BJ (cell line): ENCODE data around the gene STK32B. TPM values are rescaled to one million over a fixed set of nuclear protein-coding genes. Genes with fewer than 3 reads are reported as not detected.

Experiments used
- CTCF ChIA-PET: fragments of 350-600 bp; formaldehyde crosslinking; extraction: SDS; loops from one replicate; lab custom pipeline; 2021; ENCODE audit warnings: antibody characterized with exemption, inconsistent platforms; lab: Yijun Ruan, JAX
- POLR2A ChIA-PET: fragments of 300-600 bp; sonication (Branson Sonifier 250); formaldehyde crosslinking; extraction: SDS; loops from one replicate; lab custom pipeline; 2021; ENCODE audit warnings: antibody characterized with exemption; lab: Charles Lee
- DNase-seq: peaks from one replicate; pipeline ENCODE4 v3.0.0-alpha.2; 2011; ENCODE audit warnings: low read depth
- H3K27me3 ChIP-seq: 2 replicates; pipeline ENCODE4 v1.6.0; 2011; ENCODE audit warnings: low read length; ENCODE audit not compliant: control insufficient read depth, insufficient read depth
- H3K36me3 ChIP-seq: 2 replicates; pipeline ENCODE4 v1.5.1; 2011; ENCODE audit warnings: low read length; ENCODE audit not compliant: control insufficient read depth, insufficient read depth
- H3K4me3 ChIP-seq: 2 replicates; pipeline ENCODE4 v1.5.1; 2011; ENCODE audit warnings: low read depth, mild to moderate bottlenecking, control low read depth, low read length
- polyA plus RNA-seq: library from polyadenylated mRNA; depleted of rRNA; stranded (reverse); fragments of >200 nt; gene quantifications from 2 replicates; pipeline ENCODE4 v1.2.3, GENCODE V29; 2011
- TF ChIP-seq, protein P1 (sequence below): IDR thresholded peaks from 2 replicates; pipeline ENCODE4 v1.5.1; 2011; ENCODE audit warnings: low read depth, mild to moderate bottlenecking, control low read depth, inconsistent platforms, low read length, moderate library complexity; ENCODE audit not compliant: insufficient read depth

The STK32B gene
- polyA plus RNA-seq, 1 experiment = 11.2 TPM

DNA sequence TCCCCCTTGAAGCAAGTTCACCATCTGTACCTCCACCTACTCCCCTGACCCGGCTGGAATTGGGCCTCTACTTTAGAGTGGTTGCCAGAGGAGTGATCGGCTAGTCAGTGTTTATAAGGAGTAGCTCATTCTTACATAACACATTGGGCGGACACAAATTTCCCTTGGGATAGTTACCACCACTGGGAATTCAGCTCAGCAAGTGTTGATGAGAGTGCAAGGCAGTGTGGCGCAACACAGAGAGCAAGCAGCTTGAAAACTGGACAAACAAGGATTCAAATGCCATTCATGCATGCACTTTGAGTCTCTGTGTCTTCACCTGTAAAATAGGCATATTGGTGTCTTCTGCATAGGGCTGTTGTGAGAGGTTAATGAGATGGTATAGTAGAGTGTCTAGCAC lies 92.7 kb downstream of the STK32B start:
- H3K36me3 ChIP-seq = no peaks in the 10 kb centered on the region
- ChIA-PET CTCF (no interaction called here), POLR2A (no interaction called here)
- TF ChIP-seq, protein P1, sequence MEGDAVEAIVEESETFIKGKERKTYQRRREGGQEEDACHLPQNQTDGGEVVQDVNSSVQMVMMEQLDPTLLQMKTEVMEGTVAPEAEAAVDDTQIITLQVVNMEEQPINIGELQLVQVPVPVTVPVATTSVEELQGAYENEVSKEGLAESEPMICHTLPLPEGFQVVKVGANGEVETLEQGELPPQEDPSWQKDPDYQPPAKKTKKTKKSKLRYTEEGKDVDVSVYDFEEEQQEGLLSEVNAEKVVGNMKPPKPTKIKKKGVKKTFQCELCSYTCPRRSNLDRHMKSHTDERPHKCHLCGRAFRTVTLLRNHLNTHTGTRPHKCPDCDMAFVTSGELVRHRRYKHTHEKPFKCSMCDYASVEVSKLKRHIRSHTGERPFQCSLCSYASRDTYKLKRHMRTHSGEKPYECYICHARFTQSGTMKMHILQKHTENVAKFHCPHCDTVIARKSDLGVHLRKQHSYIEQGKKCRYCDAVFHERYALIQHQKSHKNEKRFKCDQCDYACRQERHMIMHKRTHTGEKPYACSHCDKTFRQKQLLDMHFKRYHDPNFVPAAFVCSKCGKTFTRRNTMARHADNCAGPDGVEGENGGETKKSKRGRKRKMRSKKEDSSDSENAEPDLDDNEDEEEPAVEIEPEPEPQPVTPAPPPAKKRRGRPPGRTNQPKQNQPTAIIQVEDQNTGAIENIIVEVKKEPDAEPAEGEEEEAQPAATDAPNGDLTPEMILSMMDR = no peak
- no peak overlapping the region for H3K4me3 ChIP-seq
- DNase-seq = no peak
- no peaks in the 10 kb centered on the region for H3K27me3 ChIP-seq

DNA sequence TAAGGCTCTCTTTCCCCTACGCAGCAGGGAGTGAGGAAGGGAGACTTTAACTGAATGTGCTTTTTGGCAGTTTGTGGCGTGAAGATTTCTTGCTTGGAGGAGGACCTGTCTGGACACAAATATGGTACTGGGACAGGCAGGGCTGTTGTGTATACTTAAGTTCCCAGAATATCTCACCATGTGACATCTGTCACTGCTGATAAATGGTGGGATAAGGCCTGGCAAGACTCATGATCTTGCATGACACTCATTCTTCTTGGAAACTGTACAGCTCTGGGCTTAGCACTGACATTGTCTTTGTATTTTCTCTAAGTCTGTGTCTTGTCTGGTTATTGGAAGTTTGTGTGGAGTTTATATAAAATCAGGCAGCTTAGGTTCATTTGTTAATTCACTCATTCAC lies 93.1 kb downstream of the STK32B start:
- DNase-seq = no peak
- Histone ChIP-seq H3K36me3 (no peaks in the 10 kb centered on the region), H3K27me3 (no peaks in the 10 kb centered on the region), H3K4me3 (no peak overlapping the region)
- ChIA-PET CTCF (no interaction called here), POLR2A (no interaction called here)
- TF ChIP-seq, protein P1 = no peak

- ChIA-PET CTCF (interaction anchor here (0.9 to 1.4 kb wide), 2 partner anchors 9 to 152 kb away, joined by 3 read pairs; no protein-coding TSS in a partner anchor), POLR2A (no interaction called here)
- TF ChIP-seq, protein P1 = no peak
- H3K27me3 ChIP-seq = no peaks in the 10 kb centered on the region
- no peak for DNase-seq
- no peak overlapping the region for H3K4me3 ChIP-seq
- no peaks in the 10 kb centered on the region for H3K36me3 ChIP-seq
Measured at GRCh38 chr4:5146248-5146647, 95.0 kb downstream of the STK32B start.

DNA sequence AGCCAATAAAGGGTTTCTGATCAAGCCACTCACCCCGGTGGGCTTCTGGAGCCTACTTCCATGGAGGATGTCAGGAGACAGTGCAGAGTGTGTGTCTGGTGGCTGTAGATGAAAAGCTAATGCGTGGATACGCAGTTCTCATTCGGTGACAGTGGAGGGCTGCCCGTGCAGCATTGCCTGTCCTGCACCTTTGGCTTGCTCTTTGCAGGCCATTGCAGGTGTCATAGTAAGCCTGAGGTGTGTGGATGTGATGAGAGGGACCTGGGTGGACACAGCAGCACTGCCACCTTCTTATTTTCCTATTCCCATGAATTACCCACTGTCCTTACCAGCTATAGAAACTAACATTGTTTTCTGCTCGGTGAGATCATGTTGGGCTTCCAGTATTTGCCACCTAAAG lies 101.2 kb downstream of the STK32B start:
- POLR2A ChIA-PET = no interaction called here
- TF ChIP-seq, protein P1 = no peak
- no peaks in the 10 kb centered on the region for H3K27me3 ChIP-seq

GRCh38 chr4:5156682-5157081 lies 105.4 kb downstream of the STK32B start:
- no peak overlapping the region for H3K4me3 ChIP-seq
- no peak for DNase-seq
- ChIA-PET POLR2A (no interaction called here), CTCF (interaction anchor here (0.7 to 1.2 kb wide), 3 partner anchors 105 to 670 kb away, joined by 3 read pairs; partner anchors contain the start of gene STK32B)
- H3K36me3 ChIP-seq = no peaks in the 10 kb centered on the region
- H3K27me3 ChIP-seq = no peaks in the 10 kb centered on the region
- TF ChIP-seq, protein P1 = no peak

More for the DNA sequence above, 101.2 kb downstream of the STK32B start:
- H3K4me3 ChIP-seq = no peak overlapping the region
- CTCF ChIA-PET = no interaction called here
- DNase-seq = no peak
- H3K36me3 ChIP-seq = no peaks in the 10 kb centered on the region
